Measurements from ENCODE around the gene KNSTRN.

DNA sequence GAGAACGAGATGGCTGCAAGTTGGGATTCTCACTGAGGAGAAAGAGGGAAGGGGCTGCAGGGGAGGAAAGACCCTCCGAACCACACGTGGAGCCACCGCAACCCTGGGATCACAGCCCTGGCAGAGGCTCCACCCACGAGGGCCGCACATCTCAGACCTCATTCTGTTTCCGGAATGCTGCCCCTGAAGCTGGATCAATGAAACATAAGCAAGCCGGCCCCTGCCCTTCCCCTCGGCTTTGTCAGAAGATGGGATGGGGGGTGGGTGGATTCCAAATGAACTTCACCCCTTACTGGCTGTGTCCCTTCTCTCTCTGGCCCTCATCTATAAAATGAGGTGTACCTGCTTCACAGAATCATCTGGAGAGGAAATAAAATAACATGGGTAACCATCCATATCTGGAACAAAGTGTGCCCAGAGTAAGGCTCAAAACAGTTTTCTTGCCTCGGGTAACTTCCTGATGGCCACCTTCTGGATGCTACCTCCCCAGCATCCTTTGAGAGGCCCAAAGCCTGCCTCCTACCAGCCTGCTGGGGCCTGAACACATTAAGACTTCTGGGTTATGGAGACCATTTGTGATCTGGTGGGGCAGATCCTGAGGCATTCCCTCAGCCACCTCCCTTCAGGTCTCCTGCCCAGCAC, 37.2 kb upstream of the KNSTRN start:
- TF ChIP-seq, protein P1, sequence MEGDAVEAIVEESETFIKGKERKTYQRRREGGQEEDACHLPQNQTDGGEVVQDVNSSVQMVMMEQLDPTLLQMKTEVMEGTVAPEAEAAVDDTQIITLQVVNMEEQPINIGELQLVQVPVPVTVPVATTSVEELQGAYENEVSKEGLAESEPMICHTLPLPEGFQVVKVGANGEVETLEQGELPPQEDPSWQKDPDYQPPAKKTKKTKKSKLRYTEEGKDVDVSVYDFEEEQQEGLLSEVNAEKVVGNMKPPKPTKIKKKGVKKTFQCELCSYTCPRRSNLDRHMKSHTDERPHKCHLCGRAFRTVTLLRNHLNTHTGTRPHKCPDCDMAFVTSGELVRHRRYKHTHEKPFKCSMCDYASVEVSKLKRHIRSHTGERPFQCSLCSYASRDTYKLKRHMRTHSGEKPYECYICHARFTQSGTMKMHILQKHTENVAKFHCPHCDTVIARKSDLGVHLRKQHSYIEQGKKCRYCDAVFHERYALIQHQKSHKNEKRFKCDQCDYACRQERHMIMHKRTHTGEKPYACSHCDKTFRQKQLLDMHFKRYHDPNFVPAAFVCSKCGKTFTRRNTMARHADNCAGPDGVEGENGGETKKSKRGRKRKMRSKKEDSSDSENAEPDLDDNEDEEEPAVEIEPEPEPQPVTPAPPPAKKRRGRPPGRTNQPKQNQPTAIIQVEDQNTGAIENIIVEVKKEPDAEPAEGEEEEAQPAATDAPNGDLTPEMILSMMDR (conservative IDR thresholded peaks at IDR 0.05) = no peak
- TF ChIP-seq ZFX (IDR thresholded peaks at IDR 0.05) = no peak
